ENCODE measurements around the gene AFAP1.

Gene AFAP1

DNA sequence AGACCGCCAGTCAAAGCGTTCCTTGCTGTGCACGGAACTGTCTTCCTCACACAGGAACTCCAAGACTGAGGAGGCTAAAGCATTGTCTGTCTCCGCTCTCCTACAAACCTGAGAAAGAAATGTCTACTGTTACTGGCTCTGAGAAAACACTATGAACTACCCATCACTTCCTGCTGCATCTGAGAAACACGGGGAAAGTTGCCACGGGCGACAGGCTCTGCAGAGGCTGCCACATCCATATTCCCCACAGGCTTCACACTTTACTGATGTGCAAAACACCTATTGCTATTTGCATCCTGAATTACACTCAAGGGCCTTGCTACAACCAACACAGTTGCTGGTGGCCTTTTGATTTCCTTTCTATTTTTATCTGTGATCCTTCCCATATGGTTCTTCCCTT is 59.0 kb downstream of the AFAP1 start:
- Mint-ChIP-seq H3K9me3 (no peaks in the 10 kb centered on the region), H3K36me3 (no peaks in the 10 kb centered on the region), H3K4me3 (no peak overlapping the region), H3K27me3 (no peaks in the 10 kb centered on the region), H3K4me1 (peaks cover 71% of the 10 kb centered on the region), H3K27ac (no peak overlapping the region)

DNA sequence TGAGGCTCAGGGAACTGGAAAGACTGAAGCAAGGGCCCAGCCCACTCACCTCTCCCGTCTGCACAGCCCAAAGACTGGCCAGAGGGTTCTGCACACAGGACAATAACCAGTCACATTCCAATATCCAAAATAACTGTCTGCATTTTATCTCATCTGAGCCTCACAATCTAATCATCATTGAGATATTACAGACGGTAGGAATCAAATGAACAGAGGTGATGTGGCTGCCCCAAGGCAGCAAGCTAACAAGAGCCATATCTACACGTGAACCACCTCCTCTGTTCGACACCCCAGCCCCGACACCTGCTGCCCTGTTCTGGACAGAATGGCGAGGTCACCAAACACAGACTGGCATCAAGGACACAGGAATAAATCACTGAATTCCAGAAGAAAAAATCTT is 60.5 kb downstream of the AFAP1 start:
- Mint-ChIP-seq H3K4me1 (peaks cover 69% of the 10 kb centered on the region), H3K9me3 (no peaks in the 10 kb centered on the region), H3K27ac (no peak overlapping the region), H3K27me3 (no peaks in the 10 kb centered on the region), H3K36me3 (no peaks in the 10 kb centered on the region), H3K4me3 (no peak overlapping the region)

DNA sequence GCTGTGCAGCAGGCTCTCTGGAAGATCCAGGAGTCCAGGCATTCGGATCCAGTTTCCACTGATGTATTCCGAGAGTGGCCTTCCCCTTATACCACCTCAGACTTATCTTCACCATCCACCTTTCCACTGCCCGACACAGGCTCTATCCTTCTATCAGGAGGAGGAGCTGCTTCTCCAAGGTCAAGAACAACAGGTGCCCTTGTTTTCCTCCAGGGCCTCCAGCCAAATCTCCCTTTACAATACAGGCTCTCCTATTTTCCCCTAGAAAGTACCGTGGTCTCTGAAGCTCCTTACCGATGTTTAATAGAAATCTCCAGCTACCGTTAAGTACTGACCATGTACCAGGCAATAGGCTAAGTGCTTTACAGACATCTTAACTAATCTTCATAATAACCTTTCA is 61.3 kb downstream of the AFAP1 start:
- Mint-ChIP-seq H3K9me3 (no peaks in the 10 kb centered on the region), H3K4me3 (no peak overlapping the region), H3K27me3 (no peaks in the 10 kb centered on the region), H3K4me1 (peaks cover 71% of the 10 kb centered on the region), H3K36me3 (no peaks in the 10 kb centered on the region), H3K27ac (peak overlapping the region; percentile 35)

DNA sequence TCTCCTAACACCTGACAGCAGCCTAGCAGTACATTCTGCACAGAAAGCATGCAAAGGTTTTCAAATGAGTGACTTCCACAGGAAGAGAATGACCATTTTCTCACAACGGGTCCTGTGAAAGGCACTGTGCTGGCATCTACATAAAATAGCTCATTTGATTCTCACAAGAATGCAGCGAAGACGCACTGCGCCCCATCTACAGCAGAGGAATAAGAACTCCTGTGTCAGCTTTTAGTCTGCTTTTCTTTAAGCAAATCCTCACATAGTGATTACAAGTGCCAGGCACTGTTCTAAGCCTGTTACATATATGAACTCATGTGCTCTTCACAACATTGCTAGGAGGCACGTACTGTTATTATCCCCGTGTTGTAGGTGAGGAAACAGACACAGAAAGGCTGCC is 62.5 kb downstream of the AFAP1 start:
- H3K27ac Mint-ChIP-seq, result peak overlapping the region; percentile 69
- no peaks in the 10 kb centered on the region for H3K27me3 Mint-ChIP-seq
- H3K36me3 Mint-ChIP-seq, result no peaks in the 10 kb centered on the region
- H3K4me3 Mint-ChIP-seq, result peak overlapping the region; percentile 70
- H3K4me1 Mint-ChIP-seq, result peaks cover 68% of the 10 kb centered on the region
- no peaks in the 10 kb centered on the region for H3K9me3 Mint-ChIP-seq

DNA sequence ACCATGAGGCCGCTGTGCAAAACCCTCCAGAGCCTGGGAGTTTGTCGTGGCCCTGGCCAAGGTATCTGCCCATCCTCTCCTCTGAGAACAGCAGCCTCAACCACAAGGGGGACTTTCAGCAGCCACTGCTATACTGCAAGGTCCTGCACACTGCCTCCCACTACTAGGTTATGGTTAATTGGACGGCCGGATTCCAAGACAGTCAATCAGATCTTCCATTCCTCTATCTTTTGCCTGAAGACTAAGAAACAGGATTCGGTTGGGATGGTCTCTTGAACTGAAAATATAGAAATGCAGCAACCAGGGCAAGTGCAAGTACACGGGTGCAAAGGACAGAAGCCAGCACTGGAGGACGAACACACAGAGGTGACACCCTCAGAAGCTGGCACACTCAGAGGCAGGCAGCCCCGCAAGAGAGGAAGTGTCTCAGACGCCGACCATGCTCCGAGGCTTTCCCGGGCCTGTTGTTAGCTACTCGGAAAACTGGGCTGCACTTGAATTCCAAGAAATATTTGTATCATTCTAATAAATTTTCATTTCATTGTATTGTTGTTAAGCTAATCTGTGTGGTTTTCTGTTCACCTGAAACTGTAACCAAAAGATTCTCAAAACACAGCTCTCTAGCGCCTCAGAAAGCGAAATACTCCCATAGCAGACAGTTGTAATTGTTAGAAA is 63.3 kb downstream of the AFAP1 start:
- Mint-ChIP-seq H3K4me3 (peak overlapping the region; percentile 70), H3K4me1 (peaks cover 66% of the 10 kb centered on the region), H3K27me3 (no peaks in the 10 kb centered on the region), H3K9me3 (no peaks in the 10 kb centered on the region), H3K36me3 (no peaks in the 10 kb centered on the region), H3K27ac (peak overlapping the region; percentile 69)

DNA sequence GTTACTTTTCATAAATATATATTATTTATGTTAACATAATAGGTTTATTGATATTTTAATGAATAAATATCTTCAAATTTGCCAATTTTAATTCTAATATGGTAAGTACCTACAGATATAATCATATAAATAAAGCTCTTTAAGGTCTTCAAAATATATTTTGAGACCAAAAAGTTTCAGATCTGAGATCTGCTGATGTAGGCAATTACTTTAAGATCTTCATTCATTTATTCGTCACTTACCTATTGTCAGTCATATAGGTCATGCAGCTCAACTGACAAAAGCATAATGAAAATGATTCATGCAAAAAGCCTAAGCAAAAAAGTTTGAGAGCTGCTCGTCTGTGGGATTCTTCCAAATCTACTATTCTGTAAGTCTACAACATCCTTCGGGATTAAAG is 64.8 kb downstream of the AFAP1 start:
- no peaks in the 10 kb centered on the region for H3K27me3 Mint-ChIP-seq

DNA sequence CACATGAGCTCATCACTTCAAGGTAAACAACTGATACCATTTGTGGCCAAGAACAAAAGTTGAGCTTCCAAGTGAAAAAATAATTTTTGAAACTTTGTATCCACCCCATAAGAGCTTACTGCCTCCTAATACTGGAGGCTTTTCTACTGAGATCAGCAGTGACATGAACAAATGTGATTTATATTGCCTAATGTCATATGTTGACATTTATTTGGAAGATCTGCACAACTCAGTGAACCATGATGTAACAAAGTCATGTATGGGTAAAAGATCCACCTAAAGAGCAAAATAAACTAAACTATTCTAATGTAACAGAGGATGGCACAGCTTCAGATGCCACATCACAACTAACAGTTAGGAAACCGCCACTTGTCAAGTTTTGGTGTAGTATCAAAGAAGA is 65.8 kb downstream of the AFAP1 start:
- Mint-ChIP-seq H3K36me3 (peaks cover 1% of the 10 kb centered on the region), H3K27ac (no peak overlapping the region), H3K4me3 (no peak overlapping the region), H3K4me1 (peaks cover 48% of the 10 kb centered on the region), H3K9me3 (no peaks in the 10 kb centered on the region), H3K27me3 (no peaks in the 10 kb centered on the region)

More for the DNA sequence above, 64.8 kb downstream of the AFAP1 start:
- Mint-ChIP-seq H3K4me1 (peaks cover 54% of the 10 kb centered on the region), H3K27ac (no peak overlapping the region), H3K9me3 (no peaks in the 10 kb centered on the region), H3K4me3 (no peak overlapping the region), H3K36me3 (no peaks in the 10 kb centered on the region)

DNA sequence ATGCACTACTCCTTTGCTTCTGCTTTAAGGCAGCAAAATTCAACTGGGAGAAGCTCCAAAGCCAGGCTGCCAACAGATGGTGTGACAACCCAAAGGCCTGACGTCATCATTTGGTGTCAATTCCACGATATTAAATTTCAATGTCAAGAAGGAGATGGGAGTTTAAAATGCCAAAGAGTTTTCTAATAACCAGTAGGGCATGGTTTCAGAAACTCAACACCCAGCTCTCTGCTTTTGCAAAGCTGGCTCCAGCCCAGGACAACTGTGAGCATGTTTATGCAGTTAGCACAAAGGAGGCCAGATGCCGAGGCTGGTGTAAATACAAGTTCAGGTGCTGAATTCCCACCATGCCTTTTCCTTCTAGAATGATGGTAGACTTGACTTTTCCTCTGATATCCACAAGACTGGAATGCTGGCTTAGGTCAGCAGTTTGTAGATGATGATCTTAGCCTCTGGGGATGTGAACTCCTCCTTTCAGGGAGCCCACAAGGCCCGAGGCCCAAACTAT is 67.3 kb downstream of the AFAP1 start:
- Mint-ChIP-seq H3K27me3 (no peaks in the 10 kb centered on the region), H3K27ac (no peak overlapping the region)

DNA sequence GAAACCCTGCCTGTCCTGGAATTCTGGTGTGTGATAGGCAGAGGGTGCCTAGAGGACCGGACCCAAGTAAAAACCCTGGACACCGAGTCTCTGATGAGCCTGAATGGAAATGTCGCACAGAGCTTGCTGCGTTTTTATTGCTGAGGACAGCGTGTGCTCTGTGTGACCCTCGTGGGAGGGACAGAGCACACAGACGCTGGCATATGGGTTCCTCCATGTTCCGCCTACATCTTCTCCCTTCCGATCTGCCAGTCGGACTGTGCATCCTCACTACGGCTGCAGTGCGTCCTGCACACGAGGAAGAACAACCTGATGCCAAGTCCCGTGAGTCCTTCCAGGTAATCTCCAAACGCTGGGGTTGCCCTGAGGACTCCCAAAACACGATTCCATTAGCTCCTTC is 68.3 kb downstream of the AFAP1 start:
- H3K27me3 Mint-ChIP-seq, result no peaks in the 10 kb centered on the region
- no peak overlapping the region for H3K4me3 Mint-ChIP-seq
- no peaks in the 10 kb centered on the region for H3K9me3 Mint-ChIP-seq
- H3K27ac Mint-ChIP-seq, result no peak overlapping the region
- peaks cover 3% of the 10 kb centered on the region for H3K36me3 Mint-ChIP-seq
- H3K4me1 Mint-ChIP-seq, result peaks cover 40% of the 10 kb centered on the region

More for the DNA sequence above, 67.3 kb downstream of the AFAP1 start:
- Mint-ChIP-seq H3K36me3 (peaks cover 3% of the 10 kb centered on the region), H3K9me3 (no peaks in the 10 kb centered on the region), H3K4me3 (no peak overlapping the region), H3K4me1 (peaks cover 45% of the 10 kb centered on the region)

DNA sequence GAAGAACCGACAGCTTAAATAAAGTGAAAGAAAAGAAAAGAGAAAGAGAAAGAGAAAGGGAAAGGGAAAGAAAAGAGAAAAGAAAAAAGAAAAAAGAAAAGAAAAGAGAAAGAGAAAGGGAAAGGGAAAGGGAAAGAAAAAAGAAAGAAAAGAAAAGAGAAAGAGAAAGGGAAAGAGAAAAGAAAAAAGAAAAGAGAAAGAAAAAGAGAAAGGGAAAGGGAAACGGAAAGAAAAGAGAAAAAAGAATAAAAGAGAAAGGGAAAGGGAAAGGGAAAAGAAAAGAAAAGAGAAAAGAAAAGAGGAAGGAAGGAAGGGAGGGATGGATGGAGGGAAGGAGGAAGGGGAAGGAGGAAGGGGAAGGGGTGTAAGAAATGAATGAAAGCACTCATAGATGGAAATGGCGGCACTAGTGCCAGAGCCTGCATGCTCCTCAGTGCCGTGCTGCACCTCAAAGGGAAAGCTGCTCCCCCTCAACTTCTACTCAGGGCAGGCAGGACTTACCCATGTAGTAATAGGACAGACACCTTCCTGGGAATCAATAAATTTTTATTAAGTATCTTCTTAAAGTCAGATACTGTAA is 70.7 kb downstream of the AFAP1 start:
- peaks cover 5% of the 10 kb centered on the region for H3K9me3 Mint-ChIP-seq
- H3K27ac Mint-ChIP-seq, result peak overlapping the region; percentile 55

DNA sequence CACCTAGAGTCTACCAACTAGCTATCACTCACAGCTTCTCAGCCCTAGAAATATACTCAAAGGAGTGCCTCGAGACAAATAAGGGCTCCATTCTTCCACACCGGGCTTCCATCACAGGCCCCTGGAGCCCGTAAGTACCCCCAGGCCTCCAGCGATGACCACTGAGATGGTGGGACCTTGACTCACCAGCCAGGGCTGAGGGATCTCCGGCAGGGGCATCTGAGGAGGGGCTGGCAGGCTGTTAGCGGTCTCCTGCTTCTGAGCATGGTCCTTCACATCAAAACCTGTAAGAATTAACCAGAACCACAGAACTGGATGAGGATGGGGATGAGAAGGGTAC is 71.3 kb downstream of the AFAP1 start:
- no peak overlapping the region for H3K4me3 Mint-ChIP-seq

More for the DNA sequence above, 70.7 kb downstream of the AFAP1 start:
- Mint-ChIP-seq H3K27me3 (no peaks in the 10 kb centered on the region), H3K4me1 (peaks cover 33% of the 10 kb centered on the region), H3K4me3 (no peak overlapping the region), H3K36me3 (peaks cover 8% of the 10 kb centered on the region)

DNA sequence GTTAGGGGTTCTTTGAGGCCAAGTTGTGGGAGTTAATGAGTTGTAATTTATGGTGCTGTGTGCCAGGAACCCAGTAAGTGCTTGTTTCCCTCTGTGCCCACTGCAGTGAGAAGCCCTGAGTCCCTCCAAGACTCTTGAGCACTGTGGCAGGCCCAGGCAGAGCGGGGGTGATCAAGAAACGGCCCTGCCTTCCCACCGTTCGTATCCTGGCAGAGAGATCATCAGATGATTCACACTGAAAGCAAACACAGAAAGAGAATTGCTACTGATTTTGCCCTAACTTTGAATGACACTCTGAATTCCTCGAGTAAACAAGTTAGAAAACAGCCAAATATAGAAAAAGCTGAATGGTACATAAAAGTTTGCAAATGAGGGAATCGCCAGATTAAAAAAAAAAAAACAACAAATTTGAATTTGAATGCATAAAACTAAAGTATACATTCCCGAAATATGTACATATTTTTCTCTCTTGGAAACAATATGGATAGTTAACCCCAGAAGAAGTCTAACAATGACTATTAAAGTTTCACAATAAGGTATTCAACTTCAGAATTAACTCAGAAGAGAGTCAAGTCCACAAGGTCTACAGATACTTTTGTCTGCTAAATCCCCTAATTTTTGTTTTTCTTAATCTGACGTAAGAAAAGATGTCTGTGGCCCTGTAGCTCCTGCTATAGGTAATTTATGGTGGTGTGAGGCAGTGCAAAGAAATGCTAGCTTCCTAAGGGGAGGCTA is 71.8 kb downstream of the AFAP1 start:
- H3K27ac Mint-ChIP-seq, result peak overlapping the region; percentile 48
- H3K9me3 Mint-ChIP-seq, result peaks cover 6% of the 10 kb centered on the region
- no peak overlapping the region for H3K4me3 Mint-ChIP-seq
- peaks cover 36% of the 10 kb centered on the region for H3K4me1 Mint-ChIP-seq
- H3K27me3 Mint-ChIP-seq, result no peaks in the 10 kb centered on the region
- peaks cover 9% of the 10 kb centered on the region for H3K36me3 Mint-ChIP-seq

More for the DNA sequence above, 71.3 kb downstream of the AFAP1 start:
- Mint-ChIP-seq H3K36me3 (peaks cover 9% of the 10 kb centered on the region), H3K9me3 (peaks cover 6% of the 10 kb centered on the region), H3K27ac (peak overlapping the region; percentile 55), H3K27me3 (no peaks in the 10 kb centered on the region), H3K4me1 (peaks cover 33% of the 10 kb centered on the region)

DNA sequence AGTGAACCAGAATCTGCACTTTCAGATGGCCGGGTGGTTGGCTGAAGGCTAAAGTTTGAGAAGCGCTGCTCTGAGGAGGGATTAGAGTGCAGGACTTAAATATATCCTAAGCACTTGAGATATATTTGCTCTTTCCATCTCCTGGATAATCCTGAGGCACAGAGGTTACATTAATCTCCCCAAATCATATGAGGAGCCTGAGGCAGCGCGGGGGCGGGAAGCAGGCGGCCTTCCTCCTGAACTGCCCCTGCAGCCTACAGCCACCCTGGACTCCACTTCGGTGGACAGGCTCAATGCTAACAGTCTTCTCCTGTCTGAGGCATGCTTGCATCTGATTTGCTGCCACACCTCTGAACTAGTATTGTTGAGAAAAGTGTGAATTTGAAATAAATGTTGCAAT is 72.5 kb downstream of the AFAP1 start:
- Mint-ChIP-seq H3K9me3 (peaks cover 6% of the 10 kb centered on the region), H3K4me1 (peaks cover 36% of the 10 kb centered on the region), H3K36me3 (peaks cover 9% of the 10 kb centered on the region), H3K27ac (no peak overlapping the region), H3K27me3 (no peaks in the 10 kb centered on the region), H3K4me3 (no peak overlapping the region)

DNA sequence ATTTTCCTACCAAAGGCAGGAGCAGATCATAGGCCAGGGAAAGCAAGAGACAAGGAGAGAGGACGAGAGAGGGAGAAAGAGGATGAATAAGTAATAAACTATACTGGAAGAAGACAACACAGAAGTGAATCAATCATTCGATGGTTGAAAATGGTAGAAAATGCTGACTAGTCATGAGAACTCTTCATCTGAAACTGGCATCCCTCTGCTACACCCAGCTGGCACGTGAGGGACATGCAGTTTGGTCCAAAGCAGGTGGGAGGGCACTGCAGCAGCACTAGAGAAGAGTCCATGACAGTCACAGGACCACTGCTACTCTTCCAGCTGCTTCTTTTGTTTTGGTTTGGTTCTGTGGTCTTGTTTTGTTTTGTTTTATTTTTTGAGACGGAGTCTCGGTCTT is 74.1 kb downstream of the AFAP1 start:
- Mint-ChIP-seq H3K4me1 (peaks cover 36% of the 10 kb centered on the region), H3K4me3 (no peak overlapping the region), H3K9me3 (peaks cover 6% of the 10 kb centered on the region), H3K36me3 (peaks cover 11% of the 10 kb centered on the region), H3K27me3 (no peaks in the 10 kb centered on the region), H3K27ac (no peak overlapping the region)

DNA sequence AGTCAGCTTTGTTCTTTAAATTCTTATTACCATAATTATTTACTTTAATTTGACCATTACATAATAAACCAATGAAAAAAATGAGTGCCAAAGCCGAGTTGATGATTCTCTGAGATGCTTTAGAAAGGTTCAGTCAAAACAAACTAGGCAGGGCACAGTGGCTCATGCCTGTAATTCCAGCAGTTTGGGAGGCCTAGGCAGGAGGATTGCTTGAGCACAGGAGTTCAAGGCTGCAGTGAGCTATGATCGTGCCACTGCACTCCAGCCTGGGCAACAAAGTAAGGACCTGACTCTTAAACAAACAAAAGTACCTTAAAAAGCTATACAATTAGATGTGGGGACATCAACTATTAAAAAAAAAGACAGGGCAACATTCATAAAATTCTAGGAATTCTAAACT is 75.0 kb downstream of the AFAP1 start:
- Mint-ChIP-seq H3K9me3 (peaks cover 6% of the 10 kb centered on the region), H3K27ac (no peak overlapping the region), H3K27me3 (no peaks in the 10 kb centered on the region), H3K36me3 (peaks cover 11% of the 10 kb centered on the region), H3K4me1 (peaks cover 36% of the 10 kb centered on the region), H3K4me3 (no peak overlapping the region)

Data from activated naive CD4-positive, alpha-beta T cell treated with anti-CD3 and anti-CD28 coated beads, Interleukin-2, amount 50 U/mL, for 24 hours (primary cell).